ENCODE data around the gene ACTL6B. TPM values are rescaled to one million over a fixed set of nuclear protein-coding genes. Genes with fewer than 3 reads are reported as not detected.
A peak's percentile ranks its signal among the peaks of the same experiment; 100 is the strongest.
"Not testable (repeated sequence)": the region's sequence is repeated elsewhere in the genome, so short reads cannot be mapped to it uniquely, and the experiment has no call there.

Gene ACTL6B
- total RNA-seq, 1 experiment from 2014 or later, result not detected

DNA sequence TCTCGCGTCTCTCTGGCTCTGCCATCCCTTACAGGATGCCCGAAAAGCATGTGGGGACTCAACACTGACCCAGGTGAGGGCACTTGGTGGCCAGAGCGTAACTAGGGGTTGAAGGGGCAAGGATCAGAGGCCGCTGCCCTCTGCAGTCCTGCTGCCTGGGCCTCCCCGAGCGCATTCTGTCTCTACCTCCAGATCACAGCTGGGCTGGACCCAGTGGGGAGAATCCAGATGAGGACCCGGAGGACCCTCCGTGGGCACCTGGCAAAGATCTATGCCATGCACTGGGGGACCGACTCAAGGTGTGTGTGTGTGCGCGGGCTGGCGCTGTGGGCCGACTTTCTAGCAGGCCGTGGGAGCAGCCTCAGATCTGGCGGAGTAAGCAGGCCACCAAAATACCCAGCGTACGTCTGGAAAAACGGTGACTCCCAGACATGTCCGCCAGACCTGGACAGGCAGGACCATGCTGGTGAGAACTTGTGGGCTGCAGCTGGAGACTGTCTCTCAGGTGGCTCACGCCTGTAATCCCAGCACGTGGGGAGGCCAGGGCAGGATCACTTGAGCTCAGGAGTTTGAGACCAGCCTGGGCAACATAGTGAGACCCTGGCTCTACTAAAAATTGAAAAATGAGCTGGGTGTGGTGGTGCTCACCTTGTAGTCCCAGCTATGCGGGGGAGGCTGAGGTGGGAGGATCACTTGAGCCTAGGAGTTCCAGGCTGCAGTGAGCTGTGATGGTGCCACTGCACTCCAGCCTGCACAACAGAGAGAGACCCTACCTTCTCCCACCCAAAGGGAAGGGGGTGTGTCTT is 20.5 kb upstream of the ACTL6B start:
- DNase-seq, result no peak
- Histone ChIP-seq H3K27me3 (no peaks in the 10 kb centered on the region), H3K36me3 (peaks cover 26% of the 10 kb centered on the region), H3K4me3 (no peak overlapping the region), H3K9me3 (no peaks in the 10 kb centered on the region)

DNA sequence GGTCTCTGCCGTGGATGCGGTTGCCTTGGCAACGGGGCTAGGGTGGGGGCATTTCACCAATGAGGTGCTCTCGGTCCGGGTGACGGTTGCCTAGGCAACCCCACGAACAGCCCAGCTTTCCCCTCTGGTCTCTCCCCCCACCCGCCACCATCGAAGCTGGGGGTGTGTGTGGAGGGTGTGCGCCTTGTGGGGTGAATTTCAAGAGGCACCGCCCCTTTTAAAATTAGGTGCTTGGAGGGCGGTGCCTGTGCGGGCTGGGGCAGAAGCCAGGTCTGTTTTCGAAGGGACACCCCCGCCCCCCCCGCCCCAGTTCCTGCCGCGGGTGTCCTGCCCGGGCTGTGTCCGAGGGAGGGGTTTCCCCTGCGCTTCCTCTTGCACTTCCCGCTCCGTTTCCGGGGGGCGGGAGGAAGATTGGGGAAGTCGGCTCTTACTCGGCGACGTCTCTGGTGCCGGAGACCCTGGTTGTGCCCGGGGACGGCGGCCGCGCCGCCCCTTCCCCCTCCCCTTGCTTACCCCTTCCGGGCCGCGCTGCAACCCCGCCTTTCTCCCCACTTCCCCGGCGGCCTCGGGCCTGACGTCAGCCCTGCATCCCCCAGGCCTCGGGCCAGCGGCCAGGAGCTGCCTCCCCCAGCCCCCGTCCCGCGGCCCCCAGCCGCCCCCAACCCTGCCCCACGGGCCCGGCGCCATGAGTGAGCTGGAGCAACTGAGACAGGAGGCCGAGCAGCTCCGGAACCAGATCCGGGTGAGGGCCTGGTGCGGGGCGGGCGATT is 19.5 kb upstream of the ACTL6B start:
- peak; percentile 70 for DNase-seq
- no peaks in the 10 kb centered on the region for H3K27me3 ChIP-seq
- H3K4me3 ChIP-seq, result peak overlapping the region; percentile 92
- H3K9me3 ChIP-seq, result no peaks in the 10 kb centered on the region
- peaks cover 23% of the 10 kb centered on the region for H3K36me3 ChIP-seq

DNA sequence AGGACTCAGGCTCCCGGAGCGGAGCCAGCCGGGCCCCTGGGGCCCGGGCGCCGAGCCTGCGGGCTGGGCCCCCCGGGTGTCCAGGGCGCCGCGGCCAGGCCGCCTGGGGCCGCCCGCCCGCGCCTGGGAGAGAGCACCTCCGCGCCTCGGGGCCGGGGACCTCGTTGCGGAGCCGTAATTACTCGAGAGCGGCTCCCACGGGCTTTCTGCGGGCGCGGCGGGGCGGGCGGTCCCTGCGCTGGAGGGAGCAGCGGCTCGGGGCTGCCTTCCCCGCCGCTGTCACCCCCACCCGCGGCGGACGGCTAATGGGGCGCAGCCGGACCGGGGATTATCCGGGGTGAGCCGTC is 18.8 kb upstream of the ACTL6B start:
- Histone ChIP-seq H3K4me3 (peak overlapping the region; percentile 92), H3K36me3 (peaks cover 23% of the 10 kb centered on the region), H3K27me3 (no peaks in the 10 kb centered on the region), H3K9me3 (no peaks in the 10 kb centered on the region)
- no peak for DNase-seq

DNA sequence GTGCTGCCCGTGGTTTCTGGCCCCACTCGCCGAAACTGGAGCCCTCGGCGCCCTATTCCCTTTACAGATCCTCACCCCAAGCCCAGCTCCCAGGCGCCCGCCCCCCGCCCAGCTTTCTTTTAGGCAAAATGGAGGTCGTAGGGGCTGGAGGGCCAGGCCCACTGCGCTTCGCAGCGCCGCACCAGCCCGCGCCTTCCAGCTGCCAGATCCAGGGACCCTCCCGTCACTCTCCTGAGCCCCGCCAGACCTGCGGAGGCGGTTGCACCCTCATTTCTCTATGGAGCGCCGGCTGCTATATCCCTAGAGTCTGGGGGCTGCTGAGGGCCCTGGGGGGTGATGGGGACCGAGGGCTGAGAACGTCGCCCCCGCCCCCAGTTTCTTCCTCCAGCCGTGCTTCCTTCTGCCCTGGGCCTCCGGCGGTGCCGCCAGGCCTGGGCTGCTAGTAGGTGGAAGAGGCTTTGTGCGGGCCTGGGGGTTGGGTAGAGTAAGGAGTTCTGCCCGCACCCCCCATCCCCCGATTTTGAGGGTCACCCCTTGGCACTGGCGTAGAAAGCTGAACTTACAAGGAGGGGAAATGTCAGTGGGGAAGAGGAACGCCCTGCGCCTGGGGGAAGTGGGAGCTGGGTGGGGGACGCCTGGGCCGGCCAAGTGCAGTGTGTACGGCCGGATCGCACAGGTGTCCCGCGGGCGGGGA is 18.3 kb upstream of the ACTL6B start:
- Histone ChIP-seq H3K9me3 (no peaks in the 10 kb centered on the region), H3K36me3 (peaks cover 23% of the 10 kb centered on the region), H3K27me3 (no peaks in the 10 kb centered on the region), H3K4me3 (peak overlapping the region; percentile 92)
- DNase-seq, result no peak

DNA sequence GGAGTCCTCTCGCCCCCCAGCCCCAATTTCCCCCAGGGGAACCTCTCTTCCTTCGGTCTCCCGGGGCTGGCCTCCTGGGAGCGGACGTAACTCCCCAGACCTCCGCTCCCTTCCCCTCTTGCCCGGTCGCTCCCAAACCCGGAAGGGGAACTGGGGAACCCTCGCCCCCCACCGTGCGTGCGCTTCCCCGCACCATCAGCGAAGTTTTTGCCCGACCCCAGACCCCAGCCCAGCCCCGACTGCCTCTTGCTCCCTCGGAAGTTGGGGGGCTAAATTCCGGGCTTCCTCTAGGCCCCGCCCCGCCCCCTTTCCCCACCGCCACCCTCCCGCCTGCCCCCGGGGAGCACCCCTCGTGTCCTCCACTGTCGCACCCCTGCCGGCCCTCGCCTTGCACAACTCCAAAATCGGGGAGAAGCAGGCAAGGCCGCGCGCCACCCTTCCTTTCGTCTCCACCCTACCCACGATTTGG is 17.7 kb upstream of the ACTL6B start:
- peak overlapping the region; percentile 92 for H3K4me3 ChIP-seq
- no peaks in the 10 kb centered on the region for H3K27me3 ChIP-seq
- H3K9me3 ChIP-seq, result no peaks in the 10 kb centered on the region
- DNase-seq, result no peak
- peaks cover 23% of the 10 kb centered on the region for H3K36me3 ChIP-seq

DNA sequence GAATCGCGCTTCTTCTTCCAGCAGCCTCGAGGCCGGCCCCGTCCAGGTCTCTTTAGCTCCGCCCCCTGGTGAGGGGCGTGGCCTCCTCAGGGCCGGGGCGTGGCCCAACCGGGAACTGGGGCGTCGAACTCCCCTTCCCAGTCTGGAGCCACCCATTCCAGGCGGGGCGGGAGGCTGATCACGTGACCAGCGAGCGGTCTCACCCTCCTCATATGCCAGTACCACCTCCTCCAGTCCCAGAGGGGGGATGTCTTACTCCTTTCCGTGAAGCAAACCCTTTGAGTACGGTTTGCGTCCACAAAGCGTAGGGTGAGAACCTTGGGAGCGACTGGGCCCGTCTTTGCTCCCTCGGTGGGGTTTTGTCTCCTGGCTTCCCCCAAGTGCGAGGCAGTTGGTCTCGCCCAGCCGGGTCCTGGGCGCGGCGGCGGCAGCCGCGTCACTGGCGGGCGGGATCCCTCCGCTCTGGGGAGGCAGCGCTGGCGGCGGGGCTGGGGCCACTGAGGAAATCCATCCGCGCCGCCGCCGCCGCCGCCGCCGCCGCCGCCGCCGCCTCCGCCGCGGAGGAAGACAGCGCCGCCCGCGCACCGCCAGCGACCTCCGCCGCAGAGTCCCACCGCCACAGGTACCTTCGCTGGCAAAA is 17.2 kb upstream of the ACTL6B start, which contains the start of gene GNB2:
Gene GNB2 (plus strand): TSS at position 439 of the 640 bp plus-strand sequence. CDS start 2,526 bp downstream, outside the sequence.
- Histone ChIP-seq H3K4me3 (peak within 1 kb of the TSS; percentile 92), H3K36me3 (peaks cover 18% of the 10 kb centered on the region), H3K27me3 (no peaks in the 10 kb centered on the region), H3K9me3 (no peaks in the 10 kb centered on the region)
- peak; percentile 97 for DNase-seq

DNA sequence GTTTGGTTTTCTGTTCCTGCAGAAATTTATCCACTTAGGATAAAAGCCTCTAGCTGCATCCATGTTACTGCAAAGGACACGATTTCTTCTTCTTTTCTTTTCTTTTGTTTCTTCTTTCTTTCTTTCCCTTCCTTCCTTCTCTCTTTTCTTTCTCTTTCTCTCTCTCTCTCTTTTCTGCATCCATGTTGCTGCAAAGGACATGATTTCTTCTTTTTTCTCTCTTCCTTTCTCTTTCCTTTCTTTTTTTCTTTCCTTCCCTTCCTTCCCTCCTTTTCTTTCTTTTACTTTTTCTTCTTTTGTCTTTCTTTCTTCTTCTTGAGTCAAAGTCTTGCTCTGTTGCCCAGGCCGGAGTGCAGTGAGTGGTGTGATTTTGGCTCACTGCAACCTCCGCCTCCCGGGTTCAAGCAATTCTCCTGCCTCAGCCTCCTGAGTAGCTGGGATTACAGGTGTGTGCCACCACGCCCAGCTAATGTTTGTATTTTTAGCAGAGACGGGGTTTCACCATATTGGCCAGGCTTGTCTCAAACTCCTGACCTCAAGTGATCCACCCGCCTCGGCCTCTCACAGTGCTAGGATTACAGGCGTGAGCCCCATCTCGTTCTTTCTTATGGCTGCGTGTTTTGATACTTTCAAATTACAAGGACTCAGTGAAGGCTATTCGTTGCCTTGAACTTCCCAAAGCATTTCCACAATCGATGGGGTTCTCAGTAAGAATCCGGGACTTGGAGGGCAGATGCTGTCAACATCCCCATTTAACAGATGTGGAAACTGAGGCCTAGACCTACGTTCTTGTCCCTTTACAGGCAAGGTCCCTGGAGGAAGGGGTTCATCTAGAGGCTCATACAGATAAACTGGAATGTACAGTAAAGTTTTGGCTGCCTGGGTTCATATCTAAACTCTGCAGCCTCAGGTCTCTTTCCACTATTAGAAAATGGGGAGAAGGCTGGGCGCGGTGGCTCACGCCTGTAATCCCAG is 15.4 kb upstream of the ACTL6B start:
- Histone ChIP-seq H3K36me3 (peaks cover 3% of the 10 kb centered on the region; the same call in 1 of the 2 replicates), H3K27me3 (no peaks in the 10 kb centered on the region), H3K9me3 (no peaks in the 10 kb centered on the region), H3K4me3 (no peak overlapping the region)
- no peak for DNase-seq

DNA sequence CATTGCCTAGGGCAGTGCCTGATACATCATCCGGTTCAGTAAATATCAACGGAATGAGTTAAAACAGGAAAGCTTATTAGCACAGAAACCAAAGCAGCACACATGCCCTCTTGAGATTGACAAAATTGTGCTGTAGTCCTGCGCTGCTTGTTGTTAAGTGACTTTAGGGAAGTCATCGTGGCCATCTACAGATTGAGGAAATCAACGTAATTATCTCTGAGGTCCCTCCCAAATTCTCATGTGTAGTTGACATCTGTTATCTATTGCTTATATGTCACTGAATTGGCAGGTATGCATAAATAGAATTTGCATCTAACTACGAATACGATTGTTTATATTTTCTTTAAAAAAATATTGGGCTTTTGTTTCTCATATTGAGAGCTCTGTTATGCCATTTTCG is 13.8 kb upstream of the ACTL6B start:
- Histone ChIP-seq H3K36me3 (no peaks in the 10 kb centered on the region), H3K27me3 (no peaks in the 10 kb centered on the region), H3K4me3 (no peak overlapping the region), H3K9me3 (no peaks in the 10 kb centered on the region)
- DNase-seq, result no peak

DNA sequence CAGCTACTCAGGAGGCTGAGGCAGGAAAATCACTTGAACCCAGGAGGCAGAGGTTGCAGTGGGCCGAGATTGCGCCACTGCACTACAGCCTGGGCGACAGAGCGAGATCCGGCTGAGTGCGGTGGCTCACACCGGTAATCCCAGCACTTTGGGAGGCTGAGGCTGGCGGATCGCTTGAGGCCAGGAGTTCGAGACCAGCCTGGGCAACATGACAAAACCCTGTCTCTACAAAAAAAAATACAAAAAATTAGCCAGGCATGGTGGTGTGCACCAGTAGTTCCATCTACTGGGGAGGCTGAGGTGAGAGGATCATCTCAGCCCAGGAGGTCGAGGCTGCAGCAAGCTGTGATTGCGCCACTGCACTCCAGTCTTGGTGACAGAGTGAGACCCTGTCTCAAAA is 12.9 kb upstream of the ACTL6B start:
- H3K4me3 ChIP-seq, H3K9me3 ChIP-seq, DNase-seq, H3K27me3 ChIP-seq, H3K36me3 ChIP-seq: not testable (repeated sequence)

DNA sequence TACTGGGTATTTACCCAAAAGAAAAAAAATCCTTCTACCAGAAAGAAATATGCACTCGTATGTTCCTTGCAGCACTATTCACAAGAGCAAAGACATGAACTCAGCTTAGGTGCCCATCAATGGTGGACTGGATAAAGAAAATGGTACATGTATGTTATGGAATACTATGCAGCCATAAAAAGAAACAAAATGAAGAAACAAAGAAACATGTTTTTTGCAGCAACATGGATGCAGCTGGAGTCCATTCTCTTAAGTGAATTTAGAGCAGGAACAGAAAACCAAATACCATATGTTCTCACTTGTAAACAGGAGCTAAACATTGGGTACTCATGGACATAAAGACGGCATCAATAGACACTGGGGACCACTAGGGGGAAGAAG is 11.8 kb upstream of the ACTL6B start:
- no peaks in the 10 kb centered on the region for H3K9me3 ChIP-seq
- no peak overlapping the region for H3K4me3 ChIP-seq
- H3K36me3 ChIP-seq, result no peaks in the 10 kb centered on the region
- no peaks in the 10 kb centered on the region for H3K27me3 ChIP-seq
- DNase-seq, result no peak

DNA sequence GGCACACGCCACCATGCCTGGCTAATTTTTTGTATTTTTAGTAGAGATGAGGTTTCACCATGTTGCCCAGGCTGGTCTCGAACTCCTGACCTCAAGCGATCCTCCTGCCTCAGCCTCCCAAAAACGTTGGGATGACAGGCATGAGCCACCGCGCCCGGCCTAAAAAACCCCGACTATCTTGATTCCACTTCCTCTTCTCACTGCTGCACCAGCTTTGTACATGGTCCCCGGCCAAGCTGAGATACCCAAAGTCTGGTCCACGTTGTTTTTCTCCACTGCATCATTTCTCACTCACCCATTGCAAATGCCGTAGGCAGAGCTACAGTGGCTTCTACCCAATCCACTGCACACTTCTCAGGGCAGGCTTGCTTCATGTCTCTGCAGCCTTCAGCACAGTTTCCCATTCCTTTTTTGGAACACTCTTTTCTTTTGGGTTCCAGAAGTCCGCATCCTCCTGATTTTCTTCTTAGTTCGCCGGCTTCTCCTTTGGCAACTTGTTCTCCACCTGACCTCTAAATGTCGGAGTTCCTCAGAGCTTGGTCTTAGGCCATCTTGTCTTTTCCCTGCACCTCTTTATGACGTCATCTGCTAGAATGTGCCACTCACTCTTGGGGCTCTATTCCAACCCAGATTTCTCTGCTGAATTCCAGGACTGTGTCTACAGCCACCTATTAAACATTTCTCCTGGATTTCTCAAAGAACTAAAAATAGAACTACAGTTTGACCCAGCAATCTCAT is 11.3 kb upstream of the ACTL6B start:
- Histone ChIP-seq H3K27me3 (no peaks in the 10 kb centered on the region), H3K9me3 (no peaks in the 10 kb centered on the region), H3K4me3 (no peak overlapping the region), H3K36me3 (no peaks in the 10 kb centered on the region)
- no peak for DNase-seq

DNA sequence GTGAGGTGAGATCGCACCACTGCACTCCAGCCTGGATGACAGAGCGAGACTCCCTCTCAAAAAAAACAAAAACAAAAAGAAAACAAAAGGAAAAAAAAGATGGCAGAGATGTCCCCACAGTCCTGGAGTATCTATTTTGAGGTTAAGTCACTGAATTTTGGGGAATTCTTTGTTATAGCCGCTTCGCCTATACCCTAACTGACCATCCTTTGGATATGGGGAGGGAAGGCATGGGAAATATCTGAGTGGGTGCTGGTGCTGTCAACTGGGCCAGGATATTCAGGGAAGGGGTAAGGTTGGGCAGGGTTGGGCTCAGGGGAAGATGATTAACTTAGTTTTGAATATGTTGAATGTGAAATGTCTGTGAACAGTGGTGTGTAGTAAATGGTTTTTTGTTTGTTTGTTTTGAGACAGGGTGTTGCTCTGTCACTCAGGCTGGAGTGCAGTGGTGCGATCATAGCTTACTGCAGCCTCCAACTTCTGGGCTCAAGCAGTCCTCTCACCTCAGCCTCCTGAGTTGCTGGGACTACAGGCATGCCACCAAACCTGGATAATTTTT is 9.0 kb upstream of the ACTL6B start:
- Histone ChIP-seq H3K27me3 (no peaks in the 10 kb centered on the region), H3K36me3 (no peaks in the 10 kb centered on the region), H3K4me3 (no peak overlapping the region), H3K9me3 (no peaks in the 10 kb centered on the region)
- DNase-seq, result no peak

DNA sequence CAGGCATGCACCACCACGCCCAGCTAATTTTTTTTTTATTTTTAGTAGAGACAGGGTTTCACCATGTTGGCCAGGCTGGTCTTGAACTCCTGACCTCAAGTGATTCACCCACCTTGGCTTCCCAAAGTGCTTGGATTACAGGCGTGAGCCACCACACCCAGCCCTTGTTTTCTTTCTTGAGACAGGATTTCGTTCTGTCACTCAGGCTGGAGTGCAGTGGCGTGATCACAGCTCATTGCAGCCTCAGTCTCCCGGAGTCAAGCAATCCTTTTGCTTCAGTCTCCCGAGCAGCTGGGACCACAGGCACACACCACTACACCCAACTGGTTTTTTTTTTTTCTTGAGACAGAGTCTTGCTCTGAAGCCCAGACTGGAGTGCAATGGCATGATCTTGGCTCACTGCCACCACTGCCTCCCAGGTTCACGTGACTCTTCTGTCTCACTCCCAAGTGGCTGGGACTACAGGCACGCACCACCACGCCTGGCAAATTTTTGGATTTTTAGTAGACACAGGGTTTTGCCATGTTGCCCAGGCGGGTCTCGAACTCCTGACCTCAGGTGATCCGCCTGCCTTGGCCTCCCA is 6.0 kb upstream of the ACTL6B start:
- peak; percentile 20 for DNase-seq
- H3K27me3 ChIP-seq, H3K4me3 ChIP-seq, H3K36me3 ChIP-seq, H3K9me3 ChIP-seq: not testable (repeated sequence)

DNA sequence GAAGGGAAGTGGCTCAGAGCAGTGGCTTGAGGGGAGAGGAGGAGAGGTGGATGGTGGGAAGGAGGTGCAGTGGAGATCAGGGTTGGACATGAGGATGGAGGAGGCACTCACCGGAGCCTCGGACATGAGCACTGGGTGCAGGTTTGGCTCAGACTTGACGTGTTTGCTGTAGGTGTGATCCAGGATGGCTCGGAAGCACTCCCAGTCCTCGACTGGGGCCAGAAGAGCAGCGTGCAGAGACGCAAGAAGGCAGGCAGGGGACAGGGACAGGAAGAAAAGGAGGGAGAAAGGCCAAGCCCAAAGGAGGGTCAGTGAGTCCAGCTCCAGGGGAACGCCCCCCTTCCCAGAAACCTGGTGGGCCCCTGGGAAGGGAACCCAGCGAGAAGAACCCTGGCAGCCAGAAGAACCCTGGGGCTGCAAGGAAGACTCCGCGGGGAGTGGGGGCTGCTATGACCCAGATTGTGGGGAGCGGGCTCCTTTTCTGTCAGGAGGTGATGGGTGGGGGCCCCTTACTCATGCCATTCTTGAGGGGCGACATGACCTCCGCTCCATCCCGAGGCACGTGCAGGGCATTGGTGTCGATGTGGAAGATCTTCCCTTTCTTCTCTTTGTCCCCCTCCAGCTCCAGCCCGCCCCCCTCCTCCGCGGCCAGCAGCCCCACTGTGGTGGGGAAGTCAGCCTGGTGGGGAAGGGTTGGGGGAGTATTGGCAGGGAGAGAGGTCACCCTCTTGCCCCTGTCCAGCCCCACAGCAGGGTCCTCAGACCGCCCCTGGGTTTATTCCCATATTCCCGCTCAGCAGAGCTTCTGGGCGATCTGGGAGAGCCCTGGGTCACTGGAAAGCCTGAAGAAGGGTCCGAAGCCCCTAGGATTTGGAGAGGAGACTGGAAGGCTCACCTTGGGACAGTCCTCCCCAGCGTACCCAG is 1.1 kb downstream of the ACTL6B start:
- Histone ChIP-seq H3K27me3 (peaks cover 2% of the 10 kb centered on the region; the same call in 1 of the 2 replicates), H3K4me3 (no peak overlapping the region), H3K9me3 (no peaks in the 10 kb centered on the region), H3K36me3 (no peaks in the 10 kb centered on the region)
- no peak for DNase-seq

All from MG63 (cell line).